Measurements from ENCODE around the gene PRR20G. TPM values are rescaled to one million over a fixed set of nuclear protein-coding genes. Genes with fewer than 3 reads are reported as not detected.

PRR20G gene
- total RNA-seq, 1 experiment from 2014 or later: 0.30 TPM

- no peak for TF ChIP-seq CTCF (IDR thresholded peaks at IDR 0.05 in 2 of 3, conservative IDR thresholded peaks at IDR 0.05 in 1 of 3; ENCODE audit: borderline replicate concordance in 1 of 3, insufficient read depth in 1 of 3, low read depth in 2 of 3, low read length in 2 of 3)
- TF ChIP-seq TCF7L2 (IDR thresholded peaks at IDR 0.05; ENCODE audit: borderline replicate concordance, extremely low read depth, insufficient read depth, insufficient read length): no peak
- no peak for TF ChIP-seq ATF3 (IDR thresholded peaks at IDR 0.05)
- no peak for TF ChIP-seq ZNF274 (IDR thresholded peaks at IDR 0.05; ENCODE audit: low read depth, low read length)
These were observed 42.5 kb upstream of the PRR20G start (continued) for GRCh38 chr3:127330385-127330784.

GRCh38 chr3:127329631-127330285 is 41.9 kb upstream of the PRR20G start:
- Histone ChIP-seq H3K4me3 (replicated peaks in 1 of 2; ENCODE audit: low read depth in 1 of 2, low read length in 2 of 2) (no peak overlapping the region), H4K20me1 (ENCODE audit: insufficient read depth) (no peaks in the 10 kb centered on the region), H3K9ac (ENCODE audit: low read length) (no peak overlapping the region), H3K4me1 (ENCODE audit: control insufficient read depth in 1 of 2, insufficient read depth in 2 of 2, low read length in 2 of 2) (no peaks in the 10 kb centered on the region), H3K9me3 (ENCODE audit: control insufficient read depth in 1 of 2, insufficient read depth in 1 of 2, low read depth in 1 of 2, low read length in 2 of 2) (0 out of 4 replicates have a peak, but pooled peaks cover 0 to 3% of the 10 kb centered on the region in 2 experiments), H3K36me3 (ENCODE audit: control insufficient read depth in 1 of 2, insufficient read depth in 2 of 2, low read length in 2 of 2) (no peaks in the 10 kb centered on the region), H3K4me2 (ENCODE audit: low read length) (no peak overlapping the region), H3K9me2 (ENCODE audit: insufficient read depth) (no peaks in the 10 kb centered on the region), H3K79me2 (ENCODE audit: insufficient read depth, low read length) (no peaks in the 10 kb centered on the region), H3K27ac (ENCODE audit: low read depth, low read length) (no peak overlapping the region), H2AFZ (ENCODE audit: low read depth, low read length, poor library complexity, severe bottlenecking) (no peak overlapping the region), H3K27me3 (ENCODE audit: insufficient read depth, low read length) (peaks cover 17% of the 10 kb centered on the region; the same call in 1 of the 2 replicates)
- ATAC-seq (no peak), DNase-seq (ENCODE audit: low read depth, low spot score) (no peak)
- intact Hi-C loops (cut with micrococcal nuclease): no loop called here
- RAD21 ChIA-PET (ENCODE audit: low non-redundant PET in 1 of 2, low total read pairs in 2 of 2, uncharacterized antibody in 2 of 2, unreplicated experiment in 2 of 2): no interaction called here
- CTCF ChIA-PET: no interaction called here
- POLR2A ChIA-PET: no interaction called here
- TF ChIP-seq POLR2AphosphoS5 (IDR thresholded peaks at IDR 0.05; ENCODE audit: low read depth, low read length) (no peak), ELF1 (IDR thresholded peaks at IDR 0.05; ENCODE audit: borderline replicate concordance, low read depth) (no peak)
- BruUV-seq (replicated peaks): no TSS peak
